ENCODE results near the gene COL12A1.

The COL12A1 gene

DNA sequence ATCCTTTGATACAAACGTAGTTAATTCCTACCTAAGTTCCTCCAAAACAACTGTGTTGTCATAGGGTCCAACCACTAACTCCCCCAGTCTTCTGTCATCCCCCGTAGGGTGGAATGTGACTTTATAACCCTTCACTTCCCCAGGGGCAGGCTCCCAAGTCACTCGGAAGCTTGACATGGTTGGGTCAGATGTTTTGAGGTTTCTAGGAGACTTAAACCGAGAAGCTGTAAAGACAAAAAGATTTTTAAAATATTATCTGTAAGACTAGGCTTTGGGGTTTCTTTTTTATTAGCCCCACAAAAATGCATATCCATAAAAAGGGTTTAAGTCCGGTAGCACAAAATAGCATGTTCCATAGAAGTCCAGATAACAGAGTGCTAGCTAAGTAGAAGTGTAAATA lies 50.2 kb downstream of the COL12A1 start:
- Histone ChIP-seq H4K8ac (ENCODE audit: low read length) (no peak overlapping the region), H3K27ac (ENCODE audit: low read length, poor library complexity, severe bottlenecking) (no peak overlapping the region), H2BK15ac (ENCODE audit: low read depth, poor library complexity, severe bottlenecking) (no peak overlapping the region), H3K79me1 (replicated peaks; ENCODE audit: low read length, poor library complexity, severe bottlenecking) (peaks cover 19% of the 10 kb centered on the region), H2BK120ac (ENCODE audit: low read depth, low read length) (no peak overlapping the region), H2BK5ac (ENCODE audit: low read depth, low read length, poor library complexity, severe bottlenecking) (no peak overlapping the region), H2AFZ (ENCODE audit: low read depth, low read length) (no peak overlapping the region), H4K91ac (ENCODE audit: low read length) (no peak overlapping the region), H3K4me2 (ENCODE audit: low read length, poor library complexity, severe bottlenecking) (no peak overlapping the region), H2AK5ac (ENCODE audit: low read length, severe bottlenecking) (no peak overlapping the region), H3K4ac (ENCODE audit: low read depth in 1 of 2, low read length in 2 of 2) (no peak overlapping the region), H3K9me3 (ENCODE audit: control insufficient read depth, low read length) (no peaks in the 10 kb centered on the region), H2BK12ac (ENCODE audit: low read length in 2 of 2) (no peak overlapping the region), H3K18ac (ENCODE audit: low read depth in 1 of 2, low read length in 2 of 2) (peak overlapping the region in 1 of 2 experiments; percentile 24), H3K23ac (ENCODE audit: low read length in 2 of 2) (no peak overlapping the region), H3K4me3 (ENCODE audit: insufficient read depth in 1 of 2, low read depth in 1 of 2, low read length in 2 of 2) (no peak overlapping the region), H3K14ac (ENCODE audit: low read length in 2 of 2) (no peak overlapping the region), H3K36me3 (ENCODE audit: control insufficient read depth in 1 of 2, insufficient read depth in 2 of 2, low read depth in 1 of 2, low read length in 2 of 2) (peaks cover 11 to 37% of the 10 kb centered on the region in 2 experiments), H3K4me1 (ENCODE audit: control insufficient read depth, insufficient read depth, low read depth, low read length) (no peaks in the 10 kb centered on the region), H3K27me3 (ENCODE audit: control insufficient read depth in 1 of 2, insufficient read depth in 1 of 2, low read length in 2 of 2) (no peaks in the 10 kb centered on the region), H3K9ac (ENCODE audit: low read length) (no peak overlapping the region)
- 48% methylated on average over 2 of the region's 5 CpGs for WGBS
- DNase-seq: no peak

DNA sequence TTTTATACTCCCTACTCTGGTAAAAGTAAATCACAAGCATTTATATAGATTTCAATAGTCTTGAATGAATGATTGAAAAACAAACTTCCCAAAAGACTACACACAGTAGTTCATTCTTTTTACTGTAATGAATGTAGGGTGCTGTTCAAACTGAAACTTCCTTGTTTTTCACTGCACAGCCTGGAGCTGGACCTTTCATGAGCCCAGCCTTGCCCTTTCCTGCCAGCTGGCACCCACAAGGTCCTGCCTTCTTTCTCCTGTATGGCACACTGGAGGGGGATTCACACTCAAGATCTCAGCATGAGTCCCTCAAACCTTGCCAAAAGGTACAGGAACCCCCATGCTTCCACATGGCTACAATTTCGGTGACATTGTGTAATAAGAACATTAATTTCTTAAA lies 50.9 kb downstream of the COL12A1 start:
- Histone ChIP-seq H3K23ac (ENCODE audit: low read length in 2 of 2) (no peak overlapping the region), H2BK12ac (ENCODE audit: low read length in 2 of 2) (no peak overlapping the region), H3K4ac (ENCODE audit: low read depth in 1 of 2, low read length in 2 of 2) (no peak overlapping the region), H3K27me3 (ENCODE audit: control insufficient read depth in 1 of 2, insufficient read depth in 1 of 2, low read length in 2 of 2) (no peaks in the 10 kb centered on the region), H3K14ac (ENCODE audit: low read length in 2 of 2) (no peak overlapping the region), H3K4me2 (ENCODE audit: low read length, poor library complexity, severe bottlenecking) (no peak overlapping the region), H3K4me3 (ENCODE audit: insufficient read depth in 1 of 2, low read depth in 1 of 2, low read length in 2 of 2) (no peak overlapping the region), H3K79me1 (replicated peaks; ENCODE audit: low read length, poor library complexity, severe bottlenecking) (peaks cover 17% of the 10 kb centered on the region), H3K36me3 (ENCODE audit: control insufficient read depth in 1 of 2, insufficient read depth in 2 of 2, low read depth in 1 of 2, low read length in 2 of 2) (peaks cover 11 to 37% of the 10 kb centered on the region in 2 experiments), H3K9me3 (ENCODE audit: control insufficient read depth, low read length) (no peaks in the 10 kb centered on the region), H2AFZ (ENCODE audit: low read depth, low read length) (no peak overlapping the region), H2BK15ac (ENCODE audit: low read depth, poor library complexity, severe bottlenecking) (no peak overlapping the region), H4K8ac (ENCODE audit: low read length) (no peak overlapping the region), H3K9ac (ENCODE audit: low read length) (no peak overlapping the region), H2BK5ac (ENCODE audit: low read depth, low read length, poor library complexity, severe bottlenecking) (no peak overlapping the region), H3K27ac (ENCODE audit: low read length, poor library complexity, severe bottlenecking) (no peak overlapping the region), H4K91ac (ENCODE audit: low read length) (no peak overlapping the region), H2AK5ac (ENCODE audit: low read length, severe bottlenecking) (no peak overlapping the region), H3K4me1 (ENCODE audit: control insufficient read depth, insufficient read depth, low read depth, low read length) (no peaks in the 10 kb centered on the region), H2BK120ac (ENCODE audit: low read depth, low read length) (no peak overlapping the region), H3K18ac (ENCODE audit: low read depth in 1 of 2, low read length in 2 of 2) (no peak overlapping the region)
- no peak for DNase-seq
- no CpG with 5 or more reads among the region's 1 CpG for WGBS

DNA sequence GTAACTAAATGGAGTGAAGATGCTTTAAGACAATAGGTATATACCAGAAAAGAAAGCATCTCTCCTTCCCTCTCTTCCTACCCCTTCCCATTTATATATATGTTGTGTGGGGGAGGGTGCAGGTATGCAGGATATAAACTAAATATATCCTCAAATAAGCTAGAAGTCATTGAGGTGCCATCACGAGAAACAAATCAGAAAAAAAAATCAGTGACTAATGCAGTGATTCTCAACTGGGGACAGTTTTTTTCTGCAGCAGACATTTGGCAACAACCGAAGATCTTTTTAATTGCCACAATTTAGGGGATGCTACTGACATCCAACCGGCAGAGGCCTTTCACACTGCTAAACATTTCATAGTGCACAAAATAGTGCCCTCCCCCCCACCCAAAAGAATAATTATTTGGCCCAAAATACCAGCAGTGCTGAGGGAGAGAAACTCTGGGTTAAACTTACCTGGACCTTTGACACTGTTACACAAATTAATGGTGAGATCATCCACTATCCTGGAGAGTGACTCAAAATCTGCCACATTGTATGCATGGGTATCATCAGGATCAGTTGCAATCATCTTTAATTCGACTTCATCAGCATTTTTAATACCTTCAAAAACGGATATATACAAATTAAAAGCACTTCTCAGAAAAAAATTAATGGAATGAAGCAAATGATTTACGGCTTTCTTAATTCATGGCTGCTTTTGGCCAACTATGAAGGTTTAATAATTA lies 55.0 kb downstream of the COL12A1 start:
- no peak overlapping the region for H3K9ac ChIP-seq (ENCODE audit: low read length)
- no peak overlapping the region for H2BK120ac ChIP-seq (ENCODE audit: low read depth, low read length)
- H3K79me1 ChIP-seq (replicated peaks; ENCODE audit: low read length, poor library complexity, severe bottlenecking): peaks cover 13% of the 10 kb centered on the region
- no peak overlapping the region for H2BK12ac ChIP-seq (ENCODE audit: low read length in 2 of 2)
- H4K91ac ChIP-seq (ENCODE audit: low read length): no peak overlapping the region
- no peak overlapping the region for H2BK5ac ChIP-seq (ENCODE audit: low read depth, low read length, poor library complexity, severe bottlenecking)
- H3K27me3 ChIP-seq (ENCODE audit: control insufficient read depth in 1 of 2, insufficient read depth in 1 of 2, low read length in 2 of 2): no peaks in the 10 kb centered on the region
- no peak overlapping the region for H2AK5ac ChIP-seq (ENCODE audit: low read length, severe bottlenecking)
- H3K9me3 ChIP-seq (ENCODE audit: control insufficient read depth, low read length): no peaks in the 10 kb centered on the region
- no peak overlapping the region for H3K27ac ChIP-seq (ENCODE audit: low read length, poor library complexity, severe bottlenecking)
- no peak overlapping the region for H3K4ac ChIP-seq (ENCODE audit: low read depth in 1 of 2, low read length in 2 of 2)
- no peak for DNase-seq
- H3K36me3 ChIP-seq (ENCODE audit: control insufficient read depth in 1 of 2, insufficient read depth in 2 of 2, low read depth in 1 of 2, low read length in 2 of 2): peaks cover 11 to 46% of the 10 kb centered on the region in 2 experiments
- no peak overlapping the region for H3K18ac ChIP-seq (ENCODE audit: low read depth in 1 of 2, low read length in 2 of 2)
- H3K4me2 ChIP-seq (ENCODE audit: low read length, poor library complexity, severe bottlenecking): no peak overlapping the region
- H3K4me1 ChIP-seq (ENCODE audit: control insufficient read depth, insufficient read depth, low read depth, low read length): no peaks in the 10 kb centered on the region
- no peak overlapping the region for H2BK15ac ChIP-seq (ENCODE audit: low read depth, poor library complexity, severe bottlenecking)
- WGBS: 87% methylated on average over 4 of the region's 6 CpGs
- H3K4me3 ChIP-seq (ENCODE audit: insufficient read depth in 1 of 2, low read depth in 1 of 2, low read length in 2 of 2): no peak overlapping the region
- no peak overlapping the region for H4K8ac ChIP-seq (ENCODE audit: low read length)
- H2AFZ ChIP-seq (ENCODE audit: low read depth, low read length): no peak overlapping the region
- H3K23ac ChIP-seq (ENCODE audit: low read length in 2 of 2): no peak overlapping the region
- H3K14ac ChIP-seq (ENCODE audit: low read length in 2 of 2): no peak overlapping the region

DNA sequence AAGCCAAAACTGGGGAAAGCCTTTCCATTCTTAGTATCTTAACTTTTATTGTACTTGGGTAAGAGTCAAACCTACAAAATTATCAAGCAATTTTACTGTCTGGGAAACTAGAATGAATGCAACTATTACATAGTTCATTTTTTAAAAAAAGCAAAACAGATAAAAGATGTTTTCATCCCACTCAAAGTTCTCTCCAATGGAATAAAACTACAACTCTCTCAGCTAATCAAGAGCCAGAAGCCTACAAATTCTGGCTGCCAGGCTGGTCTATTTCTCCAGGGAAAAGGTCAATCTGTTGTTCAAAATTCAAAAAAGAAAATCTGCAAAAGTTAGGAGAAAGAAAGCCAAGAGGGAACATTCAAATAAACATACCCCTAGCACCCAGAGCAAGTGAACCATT lies 56.2 kb downstream of the COL12A1 start:
- H2BK5ac ChIP-seq (ENCODE audit: low read depth, low read length, poor library complexity, severe bottlenecking): no peak overlapping the region
- no peak overlapping the region for H3K14ac ChIP-seq (ENCODE audit: low read length in 2 of 2)
- no peak for DNase-seq
- H3K23ac ChIP-seq (ENCODE audit: low read length in 2 of 2): no peak overlapping the region
- no peak overlapping the region for H2AFZ ChIP-seq (ENCODE audit: low read depth, low read length)
- H3K18ac ChIP-seq (ENCODE audit: low read depth in 1 of 2, low read length in 2 of 2): no peak overlapping the region
- H4K8ac ChIP-seq (ENCODE audit: low read length): no peak overlapping the region
- H2AK5ac ChIP-seq (ENCODE audit: low read length, severe bottlenecking): no peak overlapping the region
- no peaks in the 10 kb centered on the region for H3K4me1 ChIP-seq (ENCODE audit: control insufficient read depth, insufficient read depth, low read depth, low read length)
- H3K9ac ChIP-seq (ENCODE audit: low read length): no peak overlapping the region
- H2BK12ac ChIP-seq (ENCODE audit: low read length in 2 of 2): no peak overlapping the region
- no peaks in the 10 kb centered on the region for H3K27me3 ChIP-seq (ENCODE audit: control insufficient read depth in 1 of 2, insufficient read depth in 1 of 2, low read length in 2 of 2)
- no peak overlapping the region for H3K4me3 ChIP-seq (ENCODE audit: insufficient read depth in 1 of 2, low read depth in 1 of 2, low read length in 2 of 2)
- H4K91ac ChIP-seq (ENCODE audit: low read length): no peak overlapping the region
- H3K27ac ChIP-seq (ENCODE audit: low read length, poor library complexity, severe bottlenecking): no peak overlapping the region
- H2BK15ac ChIP-seq (ENCODE audit: low read depth, poor library complexity, severe bottlenecking): no peak overlapping the region
- no peak overlapping the region for H3K4me2 ChIP-seq (ENCODE audit: low read length, poor library complexity, severe bottlenecking)
- H3K9me3 ChIP-seq (ENCODE audit: control insufficient read depth, low read length): no peaks in the 10 kb centered on the region
- peaks cover 11 to 47% of the 10 kb centered on the region in 2 experiments for H3K36me3 ChIP-seq (ENCODE audit: control insufficient read depth in 1 of 2, insufficient read depth in 2 of 2, low read depth in 1 of 2, low read length in 2 of 2)
- H2BK120ac ChIP-seq (ENCODE audit: low read depth, low read length): no peak overlapping the region
- no peak overlapping the region for H3K4ac ChIP-seq (ENCODE audit: low read depth in 1 of 2, low read length in 2 of 2)
- peaks cover 8% of the 10 kb centered on the region for H3K79me1 ChIP-seq (replicated peaks; ENCODE audit: low read length, poor library complexity, severe bottlenecking)

Measured in mesenchymal stem cell (in vitro differentiated cells and primary cell).